ENCODE data around the gene METRNL. TPM values are rescaled to one million over a fixed set of nuclear protein-coding genes. Genes with fewer than 3 reads are reported as not detected.

The METRNL gene
- total RNA-seq, 1 experiment from 2014 or later = 30.6 TPM

DNA sequence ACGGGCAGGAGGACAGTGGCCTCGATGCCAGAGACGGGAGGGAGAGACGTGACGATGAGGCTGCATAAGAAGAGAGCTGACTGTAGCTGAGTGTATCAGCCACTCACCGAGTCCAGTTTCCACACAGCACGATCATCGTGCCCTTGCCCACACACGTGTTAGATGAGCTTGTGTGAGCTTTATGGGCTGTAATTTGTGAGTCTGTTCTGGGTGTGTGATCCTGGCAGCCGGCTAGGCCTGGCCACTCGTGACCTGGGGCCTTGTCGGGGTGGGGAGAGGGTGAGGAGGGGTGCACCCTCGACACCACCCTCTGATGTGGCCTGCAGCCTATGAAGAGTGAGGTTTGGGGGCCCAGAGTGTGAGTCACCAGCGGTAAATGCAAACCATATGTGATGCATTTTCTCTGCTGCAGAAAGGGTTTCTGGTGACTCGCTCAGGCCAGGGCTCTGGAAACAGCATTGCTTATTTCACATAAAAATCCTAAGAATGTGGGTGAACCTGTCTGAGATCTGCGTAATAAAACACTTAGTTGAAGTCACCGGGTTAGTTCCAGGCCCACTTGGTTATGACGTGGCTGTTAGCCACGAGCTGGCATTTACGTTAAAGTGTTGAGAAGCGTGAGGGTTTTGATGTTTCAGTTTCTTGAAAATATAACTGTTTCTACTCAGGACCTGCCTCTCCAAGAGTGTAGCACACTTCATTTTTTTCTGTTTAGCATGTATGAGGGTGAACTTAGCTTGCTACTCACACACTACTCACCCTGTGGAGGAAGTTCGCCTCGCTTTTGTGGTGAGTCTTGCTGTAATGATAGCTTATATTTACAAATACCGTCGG is 4.2 kb downstream of the METRNL start:
- H3F3A ChIP-seq (ENCODE audit: low read length, unreplicated experiment) = no peaks in the 10 kb centered on the region
- no peaks in the 10 kb centered on the region for H3K9me2 ChIP-seq (replicated peaks; ENCODE audit: low read length)
- ATAC-seq (peak; percentile 41), DNase-seq (peak; percentile 86)
- intact Hi-C loops (cut with micrococcal nuclease) = no loop called here
- no peaks in the 10 kb centered on the region for H4K20me1 ChIP-seq (ENCODE audit: low read length)
- H3K9ac ChIP-seq (ENCODE audit: low read length) = no peak overlapping the region
- ChIA-PET POLR2A (ENCODE audit: unreplicated experiment) (no interaction called here), CTCF (no interaction called here)
- H3K36me3 ChIP-seq (ENCODE audit: low read depth, low read length) = no peaks in the 10 kb centered on the region
- H2AFZ ChIP-seq (ENCODE audit: low read length) = no peak overlapping the region
- no TSS peak for BruUV-seq (replicated peaks)
- peaks cover 25% of the 10 kb centered on the region for H3K4me1 ChIP-seq (ENCODE audit: insufficient read depth, low read length)
- no peak for TF ChIP-seq EZH2phosphoT487 (IDR thresholded peaks at IDR 0.05; ENCODE audit: borderline replicate concordance, low read length)
- no peak for TF ChIP-seq EZH2 (IDR thresholded peaks at IDR 0.05; ENCODE audit: low read length, unreplicated experiment)
- TF ChIP-seq, protein P1, sequence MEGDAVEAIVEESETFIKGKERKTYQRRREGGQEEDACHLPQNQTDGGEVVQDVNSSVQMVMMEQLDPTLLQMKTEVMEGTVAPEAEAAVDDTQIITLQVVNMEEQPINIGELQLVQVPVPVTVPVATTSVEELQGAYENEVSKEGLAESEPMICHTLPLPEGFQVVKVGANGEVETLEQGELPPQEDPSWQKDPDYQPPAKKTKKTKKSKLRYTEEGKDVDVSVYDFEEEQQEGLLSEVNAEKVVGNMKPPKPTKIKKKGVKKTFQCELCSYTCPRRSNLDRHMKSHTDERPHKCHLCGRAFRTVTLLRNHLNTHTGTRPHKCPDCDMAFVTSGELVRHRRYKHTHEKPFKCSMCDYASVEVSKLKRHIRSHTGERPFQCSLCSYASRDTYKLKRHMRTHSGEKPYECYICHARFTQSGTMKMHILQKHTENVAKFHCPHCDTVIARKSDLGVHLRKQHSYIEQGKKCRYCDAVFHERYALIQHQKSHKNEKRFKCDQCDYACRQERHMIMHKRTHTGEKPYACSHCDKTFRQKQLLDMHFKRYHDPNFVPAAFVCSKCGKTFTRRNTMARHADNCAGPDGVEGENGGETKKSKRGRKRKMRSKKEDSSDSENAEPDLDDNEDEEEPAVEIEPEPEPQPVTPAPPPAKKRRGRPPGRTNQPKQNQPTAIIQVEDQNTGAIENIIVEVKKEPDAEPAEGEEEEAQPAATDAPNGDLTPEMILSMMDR (conservative IDR thresholded peaks at IDR 0.05; ENCODE audit: low read depth, low read length) = no peak
- H3K27ac ChIP-seq (ENCODE audit: low read length) = peak overlapping the region; percentile 47
- H3K27me3 ChIP-seq (ENCODE audit: low read length) = 0 out of 2 replicates have a peak, but pooled peaks cover 2% of the 10 kb centered on the region
- 0 out of 2 replicates have a peak, but pooled peaks cover 22% of the 10 kb centered on the region for H3K79me2 ChIP-seq (ENCODE audit: low read length)
- H3K9me3 ChIP-seq (ENCODE audit: low read length) = no peaks in the 10 kb centered on the region
- peak overlapping the region; percentile 54 for H3K4me2 ChIP-seq (ENCODE audit: low read length)
- H3K4me3 ChIP-seq (ENCODE audit: low read length) = no peak overlapping the region

DNA sequence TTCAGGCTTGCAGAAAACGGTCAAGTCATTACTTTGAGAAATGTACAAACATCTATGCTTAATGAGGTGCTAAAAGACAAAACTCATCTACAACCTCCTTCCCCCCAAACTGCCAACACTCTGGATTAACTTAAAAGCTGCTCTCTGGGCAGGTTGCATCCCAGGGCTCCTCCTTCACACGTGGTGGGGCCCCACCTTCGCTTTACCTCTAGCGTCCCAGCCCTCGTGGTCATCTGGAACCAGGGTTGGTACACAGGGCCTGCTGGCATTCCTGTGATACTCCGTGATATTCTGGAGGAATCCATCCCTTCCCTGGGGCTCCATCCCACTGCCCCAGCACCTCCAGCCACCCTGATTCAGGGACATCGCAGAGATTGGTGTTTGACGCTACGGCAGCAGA is 4.8 kb downstream of the METRNL start:
- H3K9me3 ChIP-seq (ENCODE audit: low read length) = no peaks in the 10 kb centered on the region
- H3K79me2 ChIP-seq (ENCODE audit: low read length) = 0 out of 2 replicates have a peak, but pooled peaks cover 22% of the 10 kb centered on the region
- CTCF ChIA-PET = no interaction called here
- no TSS peak for BruUV-seq (replicated peaks)
- no peaks in the 10 kb centered on the region for H4K20me1 ChIP-seq (ENCODE audit: low read length)
- intact Hi-C loops (cut with micrococcal nuclease) = no loop called here
- DNase-seq (no peak), ATAC-seq (no peak)
- H3K9me2 ChIP-seq (replicated peaks; ENCODE audit: low read length) = no peaks in the 10 kb centered on the region
- H3K4me1 ChIP-seq (ENCODE audit: insufficient read depth, low read length) = peaks cover 28% of the 10 kb centered on the region
- no peak overlapping the region for H3K4me3 ChIP-seq (ENCODE audit: low read length)
- no peaks in the 10 kb centered on the region for H3K27me3 ChIP-seq (ENCODE audit: low read length)
- peak overlapping the region; percentile 54 for H3K4me2 ChIP-seq (ENCODE audit: low read length)
- peak overlapping the region; percentile 47; the same call in 1 of the 2 replicates for H3K27ac ChIP-seq (ENCODE audit: low read length)
- TF ChIP-seq, protein P1 (conservative IDR thresholded peaks at IDR 0.05; ENCODE audit: low read depth, low read length) = no peak
- TF ChIP-seq EZH2 (IDR thresholded peaks at IDR 0.05; ENCODE audit: low read length, unreplicated experiment) = no peak
- no peak for TF ChIP-seq EZH2phosphoT487 (IDR thresholded peaks at IDR 0.05; ENCODE audit: borderline replicate concordance, low read length)
- H2AFZ ChIP-seq (ENCODE audit: low read length) = no peak overlapping the region
- H3K36me3 ChIP-seq (ENCODE audit: low read depth, low read length) = no peaks in the 10 kb centered on the region
- H3F3A ChIP-seq (ENCODE audit: low read length, unreplicated experiment) = no peaks in the 10 kb centered on the region
- POLR2A ChIA-PET (ENCODE audit: unreplicated experiment) = no interaction called here
- no peak overlapping the region for H3K9ac ChIP-seq (ENCODE audit: low read length)

DNA sequence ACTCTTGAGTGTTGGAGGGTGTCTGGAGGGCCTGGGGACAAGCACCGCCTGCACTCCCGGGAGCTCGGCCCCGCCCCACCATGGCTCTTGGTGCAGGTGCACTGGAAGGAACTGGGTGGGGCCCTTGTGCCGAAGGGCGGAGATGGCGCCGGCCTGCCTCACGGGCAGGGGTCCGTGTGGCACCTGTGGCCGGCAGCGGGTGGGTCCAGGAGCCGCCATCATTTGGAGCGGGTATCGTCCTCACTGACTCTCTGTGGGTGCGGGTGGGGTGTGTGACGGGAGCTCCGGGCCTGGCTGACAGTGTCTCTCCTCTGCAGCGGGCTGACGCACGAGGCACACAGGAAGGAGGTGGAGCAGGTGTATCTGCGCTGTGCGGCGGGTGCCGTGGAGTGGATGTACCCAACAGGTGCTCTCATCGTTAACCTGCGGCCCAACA is 5.2 kb downstream of the METRNL start:
- Histone ChIP-seq H3K9me2 (replicated peaks; ENCODE audit: low read length) (no peaks in the 10 kb centered on the region), H3K4me1 (ENCODE audit: insufficient read depth, low read length) (peaks cover 32% of the 10 kb centered on the region), H3K79me2 (ENCODE audit: low read length) (0 out of 2 replicates have a peak, but pooled peaks cover 22% of the 10 kb centered on the region), H3K36me3 (ENCODE audit: low read depth, low read length) (no peaks in the 10 kb centered on the region), H3K27me3 (ENCODE audit: low read length) (no peaks in the 10 kb centered on the region), H3K9me3 (ENCODE audit: low read length) (no peaks in the 10 kb centered on the region), H3K9ac (ENCODE audit: low read length) (no peak overlapping the region), H3K4me2 (ENCODE audit: low read length) (no peak overlapping the region), H4K20me1 (ENCODE audit: low read length) (no peaks in the 10 kb centered on the region), H3K4me3 (ENCODE audit: low read length) (no peak overlapping the region), H3K27ac (ENCODE audit: low read length) (no peak overlapping the region), H3F3A (ENCODE audit: low read length, unreplicated experiment) (no peaks in the 10 kb centered on the region), H2AFZ (ENCODE audit: low read length) (no peak overlapping the region)
- ChIA-PET CTCF (no interaction called here), POLR2A (ENCODE audit: unreplicated experiment) (no interaction called here)
- no TSS peak for BruUV-seq (replicated peaks)
- intact Hi-C loops (cut with micrococcal nuclease) = no loop called here
- ATAC-seq (no peak), DNase-seq (no peak)
- TF ChIP-seq, protein P1 (conservative IDR thresholded peaks at IDR 0.05; ENCODE audit: low read depth, low read length) = no peak
- TF ChIP-seq EZH2phosphoT487 (IDR thresholded peaks at IDR 0.05; ENCODE audit: borderline replicate concordance, low read length) (no peak), EZH2 (IDR thresholded peaks at IDR 0.05; ENCODE audit: low read length, unreplicated experiment) (no peak)

Measured in PC-3 (cell line).